Osteocyte (in vitro differentiated cells): ENCODE results near the gene RHEX. TPM values are rescaled to one million over a fixed set of nuclear protein-coding genes. Genes with fewer than 3 reads are reported as not detected.

ENCODE experiments used
- DNase-seq: peaks from one replicate; pipeline ENCODE4 v3.0.0; 2021; ENCODE audit warnings: mixed read lengths; ENCODE audit not compliant: unreplicated experiment; ENCODE audit errors: extremely low spot score
- H3K27ac Mint-ChIP-seq: one replicate; pipeline ENCODE4 v1.8.0; 2021; ENCODE audit warnings: mild to moderate bottlenecking, mixed read lengths; ENCODE audit not compliant: unreplicated experiment
- H3K27me3 Mint-ChIP-seq: one replicate; pipeline ENCODE4 v1.8.0; 2021; ENCODE audit warnings: mixed read lengths; ENCODE audit not compliant: unreplicated experiment
- H3K36me3 Mint-ChIP-seq: one replicate; pipeline ENCODE4 v1.8.0; 2021; ENCODE audit warnings: mixed read lengths; ENCODE audit not compliant: unreplicated experiment
- H3K4me1 Mint-ChIP-seq: one replicate; pipeline ENCODE4 v1.8.0; 2021; ENCODE audit warnings: mixed read lengths; ENCODE audit not compliant: unreplicated experiment
- H3K4me3 Mint-ChIP-seq: one replicate; pipeline ENCODE4 v1.8.0; 2021; ENCODE audit warnings: mild to moderate bottlenecking, moderate library complexity, mixed read lengths; ENCODE audit not compliant: unreplicated experiment
- H3K9me3 Mint-ChIP-seq: one replicate; pipeline ENCODE4 v1.8.0; 2021; ENCODE audit warnings: mixed read lengths; ENCODE audit not compliant: unreplicated experiment
- total RNA-seq: library from RNA; stranded (reverse); gene quantifications from 2 replicates; pipeline ENCODE4 v1.2.1, GENCODE V29; 2021
- TF ChIP-seq, protein P1 (sequence below): fragments of 200-600 bp; sonication (generic); IDR thresholded peaks from 2 replicates; pipeline ENCODE4 v1.5.0; 2021; ENCODE audit warnings: antibody characterized with exemption, mild to moderate bottlenecking, moderate library complexity

RHEX gene
- total RNA-seq, 1 donor from 2014 or later, result not detected

GRCh38 chr1:206065547-206066145 is 12.7 kb downstream of the RHEX start:
- Mint-ChIP-seq H3K27me3 (peaks cover 36% of the 10 kb centered on the region), H3K27ac (no peak overlapping the region), H3K36me3 (no peaks in the 10 kb centered on the region), H3K4me1 (no peaks in the 10 kb centered on the region), H3K4me3 (no peak overlapping the region), H3K9me3 (no peaks in the 10 kb centered on the region)
- DNase-seq, result no peak
- TF ChIP-seq, protein P1, sequence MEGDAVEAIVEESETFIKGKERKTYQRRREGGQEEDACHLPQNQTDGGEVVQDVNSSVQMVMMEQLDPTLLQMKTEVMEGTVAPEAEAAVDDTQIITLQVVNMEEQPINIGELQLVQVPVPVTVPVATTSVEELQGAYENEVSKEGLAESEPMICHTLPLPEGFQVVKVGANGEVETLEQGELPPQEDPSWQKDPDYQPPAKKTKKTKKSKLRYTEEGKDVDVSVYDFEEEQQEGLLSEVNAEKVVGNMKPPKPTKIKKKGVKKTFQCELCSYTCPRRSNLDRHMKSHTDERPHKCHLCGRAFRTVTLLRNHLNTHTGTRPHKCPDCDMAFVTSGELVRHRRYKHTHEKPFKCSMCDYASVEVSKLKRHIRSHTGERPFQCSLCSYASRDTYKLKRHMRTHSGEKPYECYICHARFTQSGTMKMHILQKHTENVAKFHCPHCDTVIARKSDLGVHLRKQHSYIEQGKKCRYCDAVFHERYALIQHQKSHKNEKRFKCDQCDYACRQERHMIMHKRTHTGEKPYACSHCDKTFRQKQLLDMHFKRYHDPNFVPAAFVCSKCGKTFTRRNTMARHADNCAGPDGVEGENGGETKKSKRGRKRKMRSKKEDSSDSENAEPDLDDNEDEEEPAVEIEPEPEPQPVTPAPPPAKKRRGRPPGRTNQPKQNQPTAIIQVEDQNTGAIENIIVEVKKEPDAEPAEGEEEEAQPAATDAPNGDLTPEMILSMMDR, result no peak

DNA sequence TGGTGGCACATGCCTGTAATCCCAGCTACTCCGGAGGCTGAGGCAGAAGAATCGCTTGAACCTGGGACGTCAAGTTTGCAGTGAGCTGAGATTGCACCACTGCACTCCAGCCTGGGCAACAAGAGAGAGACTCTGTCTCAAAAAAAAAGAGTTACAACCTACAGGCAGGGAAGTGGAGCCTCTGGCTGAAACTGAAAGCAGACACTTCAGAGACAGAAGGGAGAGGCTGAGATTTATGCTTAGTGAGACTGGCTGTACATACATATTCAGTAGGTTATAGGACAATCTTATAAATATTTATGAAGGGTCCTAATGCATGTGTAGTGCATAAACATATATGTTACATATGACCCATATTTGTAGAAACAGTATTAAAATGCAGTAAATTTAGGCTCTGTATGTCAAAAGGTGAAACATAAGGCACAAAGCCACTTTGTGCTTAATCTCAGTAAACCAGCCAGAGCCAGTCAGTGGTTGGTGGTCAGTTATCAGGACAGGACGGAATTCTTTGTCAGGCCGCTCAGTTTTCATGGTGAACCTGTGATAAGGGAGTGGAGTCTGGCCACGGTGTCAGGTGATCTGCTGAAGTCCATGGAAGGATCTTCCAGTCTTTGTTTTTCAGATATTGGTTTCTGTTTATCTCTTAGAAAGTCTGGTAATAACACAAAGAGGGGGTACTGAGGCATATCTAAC is 13.7 kb downstream of the RHEX start:
- Mint-ChIP-seq H3K9me3 (no peaks in the 10 kb centered on the region), H3K27me3 (peaks cover 40% of the 10 kb centered on the region), H3K27ac (no peak overlapping the region), H3K4me3 (no peak overlapping the region), H3K4me1 (no peaks in the 10 kb centered on the region), H3K36me3 (no peaks in the 10 kb centered on the region)
- no peak for DNase-seq
- TF ChIP-seq, protein P1, result no peak

DNA sequence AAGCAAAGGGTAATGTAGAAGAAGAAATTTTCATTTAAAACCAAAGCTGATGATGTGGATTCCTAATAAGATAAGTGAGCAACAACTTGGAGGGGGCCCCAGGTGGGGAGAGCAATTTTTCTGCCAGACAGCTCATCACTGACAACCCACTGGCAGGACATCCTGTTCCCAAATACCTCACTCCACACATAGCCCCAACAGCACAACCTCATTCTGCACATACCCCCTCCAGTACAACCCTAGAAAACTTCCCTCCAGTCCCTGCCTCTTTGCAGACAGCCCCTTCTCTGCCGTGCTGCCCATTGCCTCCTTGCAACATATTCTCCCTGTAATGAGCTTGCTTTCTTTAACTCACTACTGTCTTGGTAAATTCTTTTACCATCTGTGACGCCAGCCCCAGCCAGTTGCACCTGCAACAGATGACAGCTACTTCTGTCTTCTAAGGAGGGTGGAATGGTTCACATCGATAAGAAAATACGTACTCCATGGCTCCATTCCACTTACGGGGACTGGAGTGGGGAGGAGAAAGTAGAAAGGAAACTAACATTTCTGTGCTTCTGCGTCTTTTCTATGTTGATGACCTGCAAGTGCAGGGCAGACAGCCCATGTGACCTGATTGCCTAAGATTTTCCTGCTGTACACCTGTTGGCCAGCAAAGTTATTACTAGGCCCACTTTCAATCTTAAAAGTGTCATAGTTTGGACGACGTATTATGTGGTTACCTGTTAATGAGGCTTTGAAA is 14.7 kb downstream of the RHEX start:
- TF ChIP-seq, protein P1, result no peak
- Mint-ChIP-seq H3K27me3 (peaks cover 40% of the 10 kb centered on the region), H3K4me3 (no peak overlapping the region), H3K9me3 (no peaks in the 10 kb centered on the region), H3K27ac (no peak overlapping the region), H3K4me1 (no peaks in the 10 kb centered on the region), H3K36me3 (no peaks in the 10 kb centered on the region)
- no peak for DNase-seq

DNA sequence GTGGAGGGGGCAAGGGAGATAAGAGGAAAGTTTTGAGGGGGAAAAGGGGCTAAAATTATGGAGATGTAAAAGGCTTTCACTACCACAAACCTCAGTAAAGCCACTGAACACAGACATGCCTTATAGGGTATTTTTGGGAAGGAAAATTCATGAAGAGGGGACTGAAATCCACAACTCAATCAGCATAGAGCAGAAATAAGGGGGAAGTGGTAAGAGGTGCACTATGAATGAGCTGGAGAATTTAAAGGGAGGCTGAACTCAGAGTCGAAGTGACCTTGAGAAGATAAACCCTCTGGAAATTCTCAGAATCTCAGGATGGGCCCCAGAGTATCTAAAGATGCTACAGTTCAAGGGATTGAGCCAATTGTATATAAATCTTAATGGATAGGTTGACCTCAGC is 15.3 kb downstream of the RHEX start:
- DNase-seq, result no peak
- H3K27ac Mint-ChIP-seq, result no peak overlapping the region
- TF ChIP-seq, protein P1, result no peak
- H3K9me3 Mint-ChIP-seq, result no peaks in the 10 kb centered on the region
- H3K36me3 Mint-ChIP-seq, result no peaks in the 10 kb centered on the region
- no peak overlapping the region for H3K4me3 Mint-ChIP-seq
- H3K27me3 Mint-ChIP-seq, result peaks cover 40% of the 10 kb centered on the region
- no peaks in the 10 kb centered on the region for H3K4me1 Mint-ChIP-seq

DNA sequence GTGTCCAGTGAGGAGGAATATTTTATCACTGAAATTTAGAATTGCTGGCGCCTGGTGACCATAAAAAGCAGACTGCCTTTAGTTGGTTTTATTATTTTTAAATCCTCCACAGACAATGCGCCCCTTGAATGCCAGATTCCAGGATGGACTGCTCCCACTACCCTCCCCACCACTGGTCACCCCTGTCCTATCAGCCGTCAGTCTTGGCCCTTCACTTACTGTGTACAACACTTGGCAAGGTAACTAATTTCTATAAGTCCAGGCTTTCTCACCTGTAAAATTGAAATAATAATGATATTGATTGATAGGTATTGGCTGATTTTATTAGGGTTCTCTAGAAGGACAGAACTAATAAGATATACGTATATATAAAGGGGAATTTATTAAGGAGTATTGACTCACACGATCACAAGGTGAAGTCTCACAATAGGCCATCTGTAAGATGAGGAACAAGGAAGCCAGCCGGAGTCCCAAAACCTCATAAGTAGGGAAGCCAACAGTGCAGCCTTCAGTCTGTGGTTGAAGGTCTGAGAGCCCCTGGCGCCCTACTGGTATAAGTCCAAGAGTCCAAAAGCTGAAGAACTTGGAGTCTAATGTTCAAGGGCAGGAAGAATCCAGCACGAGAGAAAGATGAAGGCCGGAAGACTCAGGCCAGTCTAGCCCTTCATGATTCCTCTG is 17.8 kb downstream of the RHEX start:
- no peaks in the 10 kb centered on the region for H3K9me3 Mint-ChIP-seq
- no peak for DNase-seq
- H3K4me3 Mint-ChIP-seq, result no peak overlapping the region
- no peaks in the 10 kb centered on the region for H3K36me3 Mint-ChIP-seq
- TF ChIP-seq, protein P1, result no peak
- peaks cover 55% of the 10 kb centered on the region for H3K27me3 Mint-ChIP-seq
- H3K27ac Mint-ChIP-seq, result no peak overlapping the region
- no peaks in the 10 kb centered on the region for H3K4me1 Mint-ChIP-seq
